B cell (primary cell): ENCODE measurements around the gene PHLPP1.

Experiments
- CTCF ChIP-seq: fragments of 200-600 bp; IDR thresholded peaks from one replicate; pipeline ENCODE4 v1.8.0; 2022; ENCODE audit warnings: antibody characterized with exemption, mild to moderate bottlenecking
- EZH2 ChIP-seq: IDR thresholded peaks from 2 replicates; pipeline ENCODE4 v1.6.1; 2012; ENCODE audit warnings: borderline replicate concordance, low read depth, mild to moderate bottlenecking, moderate library complexity, low read length; ENCODE audit not compliant: insufficient read depth, poor library complexity, severe bottlenecking

GRCh38 chr18:62758591-62758990, 43.2 kb downstream of the PHLPP1 start:
- TF ChIP-seq CTCF (no peak), EZH2 (no peak)
